ENCODE measurements around the gene VNN1. TPM values are rescaled to one million over a fixed set of nuclear protein-coding genes. Genes with fewer than 3 reads are reported as not detected.
"Not testable (repeated sequence)": the region's sequence is repeated elsewhere in the genome, so short reads cannot be mapped to it uniquely, and the experiment has no call there.

The VNN1 gene
- total and polyA plus RNA-seq, 7 donors = 0.83 to 3.2 (median 2.5) TPM; not detected in 1

DNA sequence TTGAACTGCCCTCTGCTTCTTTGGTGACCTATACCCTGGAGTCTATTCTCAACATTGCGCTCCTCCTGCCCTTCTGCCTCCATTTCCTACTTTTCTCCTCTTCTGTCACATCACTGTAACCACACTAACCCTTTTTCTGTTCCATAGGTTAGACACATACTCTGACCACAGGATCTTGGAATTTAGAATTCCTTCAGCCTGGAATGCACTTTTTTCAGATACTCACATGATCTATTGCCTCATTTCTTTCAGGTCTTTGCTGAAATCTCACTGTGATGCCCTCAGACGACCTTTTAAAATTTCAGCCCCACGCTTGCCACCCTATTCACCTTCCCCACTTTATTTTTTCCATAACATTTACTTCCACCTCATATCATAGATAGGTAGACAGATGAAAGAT is 5.1 kb downstream of the VNN1 start:
- H3K27ac ChIP-seq = no peak overlapping the region
- 87 to 91% methylated on average over 3 of the region's 3 CpGs for WGBS, 2 donors

DNA sequence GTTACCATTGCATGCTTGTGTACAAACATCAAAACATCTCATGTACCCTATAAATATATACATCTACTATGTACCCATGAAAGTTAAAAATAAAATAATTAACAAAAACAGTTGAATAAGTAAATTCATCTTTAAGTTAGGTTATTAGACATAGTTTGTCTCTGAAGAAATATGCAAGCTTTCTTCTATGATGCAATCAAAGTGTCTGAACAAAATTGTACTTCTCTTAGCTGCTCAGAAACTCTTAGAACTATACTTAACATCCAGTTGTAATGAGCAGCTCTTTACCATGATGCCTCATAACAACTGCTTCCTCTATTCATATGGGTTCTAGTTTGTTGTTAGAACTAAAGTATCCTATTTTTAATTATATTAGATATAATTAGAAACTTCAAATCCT is 5.9 kb downstream of the VNN1 start:
- TF ChIP-seq POLR2AphosphoS5 (IDR thresholded peaks at IDR 0.05) (no peak), POLR2A (IDR thresholded peaks at IDR 0.05) (no peak), EP300 (IDR thresholded peaks at IDR 0.05) (no peak)
- TF ChIP-seq, protein P1, sequence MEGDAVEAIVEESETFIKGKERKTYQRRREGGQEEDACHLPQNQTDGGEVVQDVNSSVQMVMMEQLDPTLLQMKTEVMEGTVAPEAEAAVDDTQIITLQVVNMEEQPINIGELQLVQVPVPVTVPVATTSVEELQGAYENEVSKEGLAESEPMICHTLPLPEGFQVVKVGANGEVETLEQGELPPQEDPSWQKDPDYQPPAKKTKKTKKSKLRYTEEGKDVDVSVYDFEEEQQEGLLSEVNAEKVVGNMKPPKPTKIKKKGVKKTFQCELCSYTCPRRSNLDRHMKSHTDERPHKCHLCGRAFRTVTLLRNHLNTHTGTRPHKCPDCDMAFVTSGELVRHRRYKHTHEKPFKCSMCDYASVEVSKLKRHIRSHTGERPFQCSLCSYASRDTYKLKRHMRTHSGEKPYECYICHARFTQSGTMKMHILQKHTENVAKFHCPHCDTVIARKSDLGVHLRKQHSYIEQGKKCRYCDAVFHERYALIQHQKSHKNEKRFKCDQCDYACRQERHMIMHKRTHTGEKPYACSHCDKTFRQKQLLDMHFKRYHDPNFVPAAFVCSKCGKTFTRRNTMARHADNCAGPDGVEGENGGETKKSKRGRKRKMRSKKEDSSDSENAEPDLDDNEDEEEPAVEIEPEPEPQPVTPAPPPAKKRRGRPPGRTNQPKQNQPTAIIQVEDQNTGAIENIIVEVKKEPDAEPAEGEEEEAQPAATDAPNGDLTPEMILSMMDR (IDR thresholded peaks at IDR 0.05) = no peak
- Histone ChIP-seq H3K4me1 (no peaks in the 10 kb centered on the region), H3K9me3 (peaks cover 0 to 4% (median 0%) of the 10 kb centered on the region in 4 donors), H3K4me3 (no peak overlapping the region), H3K36me3 (no peaks in the 10 kb centered on the region), H3K27ac (no peak overlapping the region), H3K27me3 (no peaks in the 10 kb centered on the region)
- intact Hi-C loops (cut with DNase I) = no loop called here
- no peak for DNase-seq

More for the DNA sequence above, 5.1 kb downstream of the VNN1 start:
- Histone ChIP-seq H3K4me3 (no peak overlapping the region), H3K27me3 (no peaks in the 10 kb centered on the region), H3K36me3 (no peaks in the 10 kb centered on the region), H3K4me1 (no peaks in the 10 kb centered on the region), H3K9me3 (peaks cover 0 to 4% (median 0%) of the 10 kb centered on the region in 4 donors)
- TF ChIP-seq POLR2A (IDR thresholded peaks at IDR 0.05) = no peak
- no peak for TF ChIP-seq POLR2AphosphoS5 (IDR thresholded peaks at IDR 0.05)
- TF ChIP-seq, protein P1 (IDR thresholded peaks at IDR 0.05) = no peak
- no peak for TF ChIP-seq EP300 (IDR thresholded peaks at IDR 0.05)
- intact Hi-C loops (cut with DNase I) = no loop called here
- DNase-seq = no peak

DNA sequence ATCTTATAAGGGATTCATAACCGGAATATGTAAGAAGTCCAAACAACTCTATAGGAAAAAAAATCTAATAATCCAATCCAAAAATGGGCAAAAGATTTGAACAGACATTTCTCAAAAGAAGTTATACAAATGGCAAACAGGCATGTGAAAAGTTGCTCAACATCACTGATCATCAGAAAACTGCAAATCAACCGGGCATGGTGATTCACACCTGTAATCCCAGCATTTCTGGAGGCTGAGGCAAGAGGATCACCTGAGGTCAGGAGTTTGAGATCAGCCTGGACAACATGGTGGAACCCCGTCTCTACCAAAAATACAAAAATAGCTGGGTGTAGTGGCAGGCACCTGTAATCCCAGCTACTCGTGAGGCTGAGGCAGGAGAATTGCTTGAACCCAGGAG is 7.1 kb downstream of the VNN1 start:
- WGBS, 2 donors = 80 to 94% methylated on average over 4 of the region's 4 CpGs
- H3K9me3 ChIP-seq; H3K27me3 ChIP-seq; H3K27ac ChIP-seq; H3K4me3 ChIP-seq; H3K4me1 ChIP-seq; intact Hi-C loops (cut with DNase I); H3K36me3 ChIP-seq; DNase-seq: not testable (repeated sequence)

DNA sequence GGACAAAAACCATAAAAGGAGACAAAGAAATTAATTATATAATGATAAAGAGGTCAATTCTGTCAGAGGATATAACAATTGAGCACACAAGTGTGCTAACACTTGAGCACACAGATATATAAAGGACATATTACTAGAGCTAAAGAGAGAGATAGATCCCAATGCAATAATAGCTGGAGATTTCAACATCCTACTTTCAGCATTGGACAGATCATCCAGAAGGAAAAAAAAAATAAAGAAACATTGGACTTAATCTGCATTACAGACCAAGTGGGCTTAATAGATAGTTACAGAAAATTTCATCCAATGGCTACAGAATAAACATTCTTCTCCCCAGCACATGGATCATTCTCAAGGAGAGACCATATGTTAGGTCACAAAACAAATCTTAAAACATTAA is 9.9 kb downstream of the VNN1 start:
- Histone ChIP-seq H3K4me3 (no peak overlapping the region), H3K9me3 (peaks cover 0 to 4% (median 0%) of the 10 kb centered on the region in 4 donors), H3K27me3 (no peaks in the 10 kb centered on the region), H3K4me1 (no peaks in the 10 kb centered on the region), H3K36me3 (no peaks in the 10 kb centered on the region), H3K27ac (no peak overlapping the region)
- intact Hi-C loops (cut with DNase I) = no loop called here
- no peak for TF ChIP-seq POLR2A (IDR thresholded peaks at IDR 0.05)
- TF ChIP-seq POLR2AphosphoS5 (IDR thresholded peaks at IDR 0.05) = no peak
- TF ChIP-seq, protein P1 (IDR thresholded peaks at IDR 0.05) = no peak
- TF ChIP-seq EP300 (IDR thresholded peaks at IDR 0.05) = no peak
- DNase-seq = no peak

DNA sequence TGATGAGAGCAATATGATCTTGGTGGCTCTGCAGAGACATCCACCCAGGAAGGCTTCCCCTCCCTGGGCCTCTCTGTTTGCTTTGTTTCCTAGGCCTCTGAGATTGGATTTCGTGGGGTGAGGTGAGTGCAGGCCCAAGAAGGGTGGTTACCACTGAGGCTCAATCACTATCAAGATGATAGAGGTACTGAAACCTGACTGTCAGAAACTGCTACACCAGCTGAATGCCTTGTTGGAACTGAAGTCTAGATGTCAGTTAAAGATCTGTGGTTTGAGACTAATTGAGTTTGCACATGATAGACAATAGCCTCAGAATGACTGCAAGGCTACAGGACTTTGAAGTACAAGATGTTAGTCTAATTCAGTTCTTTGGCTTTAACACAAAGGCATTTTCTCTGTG is 15.2 kb downstream of the VNN1 start:
- intact Hi-C loops (cut with DNase I) = no loop called here
- no peak overlapping the region for H3K4me3 ChIP-seq
- H3K4me1 ChIP-seq = no peaks in the 10 kb centered on the region
- H3K27ac ChIP-seq = no peak overlapping the region
- TF ChIP-seq POLR2AphosphoS5 (IDR thresholded peaks at IDR 0.05) = no peak
- TF ChIP-seq, protein P1 (IDR thresholded peaks at IDR 0.05) = no peak
- TF ChIP-seq POLR2A (IDR thresholded peaks at IDR 0.05) = no peak
- TF ChIP-seq EP300 (IDR thresholded peaks at IDR 0.05) = no peak
- peaks cover 0 to 8% (median 0%) of the 10 kb centered on the region in 4 donors for H3K9me3 ChIP-seq
- DNase-seq = no peak
- 17 to 63% methylated on average over 1 of the region's 1 CpG for WGBS, 2 donors
- H3K27me3 ChIP-seq = no peaks in the 10 kb centered on the region
- H3K36me3 ChIP-seq = no peaks in the 10 kb centered on the region
